GM12872 (cell line): ENCODE results near the gene RIMS3.
A peak's percentile ranks its signal among the peaks of the same experiment; 100 is the strongest.

Experiments used
- CTCF ChIP-seq: IDR thresholded peaks from 3 replicates; pipeline ENCODE4 v1.5.1; 2011; ENCODE audit warnings: low read depth, mild to moderate bottlenecking, low read length, moderate library complexity; ENCODE audit not compliant: insufficient read depth

RIMS3 gene

GRCh38 chr1:40668769-40669525 is 3.5 kb upstream of the RIMS3 start:
- TF ChIP-seq CTCF, result peak; percentile 95

- TF ChIP-seq CTCF, result no peak
Observed at GRCh38 chr1:40664791-40665190, 691 bp downstream of the RIMS3 start.

- TF ChIP-seq CTCF, result no peak
Observed at GRCh38 chr1:40664167-40664537, 1.3 kb downstream of the RIMS3 start.

- no peak for TF ChIP-seq CTCF
Observed at GRCh38 chr1:40663324-40664166, 1.9 kb downstream of the RIMS3 start.

- TF ChIP-seq CTCF, result no peak
Observed at GRCh38 chr1:40662864-40663263, 2.6 kb downstream of the RIMS3 start.

GRCh38 chr1:40662151-40662550 is 3.3 kb downstream of the RIMS3 start:
- TF ChIP-seq CTCF, result no peak

GRCh38 chr1:40661678-40662077 is 3.8 kb downstream of the RIMS3 start:
- no peak for TF ChIP-seq CTCF
